GM18499 (cell line): ENCODE measurements around the gene CUX1.

ENCODE experiments used
- ATAC-seq: cut with Tn5 transposase; IDR thresholded peaks from one replicate; pipeline ENCODE4 v1.9.1; 2021; ENCODE audit warnings: moderate number of reproducible peaks; ENCODE audit not compliant: insufficient read depth, unreplicated experiment

The CUX1 gene

DNA sequence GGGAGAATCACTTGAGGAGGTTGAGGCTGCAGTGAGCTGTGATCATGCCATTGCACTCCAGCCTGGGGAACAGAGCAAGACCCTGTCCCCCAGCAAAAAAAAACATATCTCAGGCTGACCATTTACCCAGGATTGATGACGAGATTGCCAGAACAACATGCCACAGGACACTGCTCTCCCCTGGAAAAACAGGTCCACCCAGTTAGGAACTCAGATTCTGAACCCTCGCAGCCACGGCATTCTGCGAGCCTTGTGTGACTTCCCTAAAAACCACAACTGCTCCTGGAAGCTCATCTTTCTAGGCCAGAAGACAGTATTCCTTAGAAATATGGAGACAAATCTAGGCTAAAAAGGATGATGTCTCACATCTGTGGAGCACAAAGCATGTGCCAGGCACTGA lies 427.2 kb downstream of the CUX1 start:
- no peak for ATAC-seq

DNA sequence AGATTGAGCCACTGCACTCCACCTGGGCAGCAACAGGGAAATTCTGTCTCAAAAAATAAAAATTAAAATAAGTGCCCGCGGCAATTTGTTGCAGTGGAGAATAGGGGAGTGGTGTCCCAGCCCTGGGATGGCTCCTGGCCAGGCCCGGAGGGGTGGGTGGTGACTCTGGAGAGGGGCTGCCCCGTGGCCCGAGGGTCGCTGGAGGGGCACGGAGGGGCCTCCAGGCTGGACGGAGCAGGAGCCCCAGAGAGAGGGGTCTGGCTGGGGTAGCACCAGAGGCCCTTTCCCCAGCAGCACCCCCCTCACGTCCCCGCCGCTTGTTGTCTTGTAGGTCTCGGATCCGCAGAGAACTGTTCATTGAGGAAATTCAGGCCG lies 430.6 kb downstream of the CUX1 start:
- no peak for ATAC-seq

DNA sequence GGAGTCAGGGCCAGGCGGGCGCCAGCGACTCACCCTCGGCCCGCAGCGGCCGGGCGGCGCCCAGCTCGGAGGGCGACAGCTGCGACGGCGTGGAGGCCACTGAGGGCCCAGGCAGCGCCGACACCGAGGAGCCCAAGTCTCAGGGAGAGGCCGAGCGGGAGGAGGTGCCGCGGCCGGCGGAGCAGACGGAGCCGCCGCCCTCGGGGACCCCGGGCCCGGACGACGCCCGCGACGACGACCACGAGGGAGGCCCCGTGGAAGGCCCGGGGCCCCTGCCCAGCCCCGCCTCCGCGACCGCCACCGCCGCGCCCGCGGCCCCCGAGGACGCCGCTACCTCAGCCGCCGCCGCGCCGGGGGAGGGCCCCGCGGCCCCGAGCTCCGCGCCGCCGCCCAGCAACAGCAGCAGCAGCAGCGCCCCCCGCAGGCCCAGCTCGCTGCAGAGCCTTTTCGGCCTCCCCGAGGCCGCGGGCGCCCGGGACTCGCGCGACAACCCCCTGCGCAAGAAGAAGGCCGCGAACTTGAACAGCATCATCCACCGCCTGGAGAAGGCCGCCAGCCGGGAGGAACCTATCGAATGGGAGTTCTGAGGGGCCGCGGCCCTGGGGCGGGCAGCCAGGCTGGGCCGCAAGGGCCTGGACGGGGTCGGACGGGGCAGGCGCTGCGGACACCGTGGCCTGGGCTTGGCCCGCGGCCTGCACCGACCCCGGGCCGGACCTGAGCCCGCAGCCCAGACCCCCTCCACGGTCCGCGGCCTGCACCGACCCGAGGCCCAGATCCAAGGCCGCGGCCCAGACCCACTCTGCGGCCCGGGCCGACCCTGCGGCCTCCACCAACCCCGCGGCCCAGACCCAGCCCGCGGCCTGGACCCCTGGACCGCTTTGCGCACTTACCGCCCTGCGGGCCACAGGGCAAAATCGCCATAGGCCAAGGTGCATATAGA lies 431.3 kb downstream of the CUX1 start:
- ATAC-seq: no peak

DNA sequence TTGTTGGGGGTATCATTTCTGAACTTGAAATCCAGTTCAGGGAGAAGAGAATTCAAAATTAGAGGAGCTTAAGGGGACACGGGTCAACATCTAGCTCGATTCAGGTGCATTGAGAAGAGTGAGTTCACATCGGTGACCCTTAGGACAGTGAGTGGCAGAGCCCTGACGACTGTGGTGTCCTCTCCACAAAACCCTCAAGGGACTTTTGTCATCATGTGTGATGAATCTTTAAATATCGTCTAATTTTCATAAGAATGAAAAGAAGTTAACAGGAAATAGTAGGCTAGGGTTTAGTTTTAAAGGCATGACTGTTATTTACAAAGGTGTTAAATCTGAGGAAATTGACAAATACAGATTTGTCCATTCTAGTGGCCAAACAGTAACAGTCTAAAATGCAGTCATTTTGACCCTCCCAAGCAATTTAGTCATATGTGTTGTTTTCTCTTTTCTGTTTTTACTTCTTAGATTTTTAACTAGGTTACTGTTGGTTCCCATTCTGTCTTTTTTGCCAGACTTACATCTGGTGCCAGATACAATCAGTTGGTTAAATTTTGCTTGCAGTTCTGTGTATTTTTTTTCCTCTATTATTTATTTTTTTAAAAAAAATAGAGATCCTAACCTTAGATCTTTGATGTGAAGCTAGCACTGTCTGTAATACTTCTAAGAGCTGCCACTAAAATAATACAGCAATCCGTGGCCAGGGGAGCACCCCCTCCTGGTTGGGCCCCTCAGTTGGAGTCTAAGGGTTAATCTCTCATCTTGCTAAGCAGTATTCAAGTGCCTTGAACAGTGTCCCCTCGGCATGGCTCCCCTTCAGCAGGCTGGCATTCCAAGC lies 434.3 kb downstream of the CUX1 start:
- no peak for ATAC-seq

DNA sequence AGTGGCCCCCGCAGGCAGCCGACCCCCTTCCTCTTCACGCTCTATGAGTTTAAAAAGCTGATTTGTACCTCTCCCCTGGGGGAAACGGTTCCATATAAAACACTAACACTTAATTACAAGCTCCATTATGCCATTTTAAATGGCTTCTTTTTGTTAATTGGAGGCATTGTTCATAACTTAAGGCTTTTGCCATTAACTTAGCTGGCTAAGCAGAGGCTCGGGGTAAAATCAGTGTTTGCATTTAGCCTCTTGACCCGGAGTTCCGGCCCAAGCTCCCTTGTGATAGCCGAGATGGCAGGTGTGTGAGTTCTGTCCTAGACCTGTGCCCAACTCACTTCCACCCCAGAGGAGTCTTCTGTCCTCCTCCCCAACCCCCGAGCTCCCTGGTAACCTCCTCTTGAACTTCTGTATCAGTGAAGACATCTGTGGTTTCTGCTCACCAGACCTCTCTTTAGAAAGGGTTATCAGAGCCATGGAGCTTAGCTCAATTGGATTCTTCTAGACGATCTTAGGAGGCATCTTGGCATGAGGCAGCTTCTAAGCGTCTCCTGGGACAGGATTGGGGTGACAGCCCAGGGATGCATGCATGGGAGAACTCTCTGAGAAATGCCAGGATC lies 435.0 kb downstream of the CUX1 start:
- ATAC-seq: no peak

DNA sequence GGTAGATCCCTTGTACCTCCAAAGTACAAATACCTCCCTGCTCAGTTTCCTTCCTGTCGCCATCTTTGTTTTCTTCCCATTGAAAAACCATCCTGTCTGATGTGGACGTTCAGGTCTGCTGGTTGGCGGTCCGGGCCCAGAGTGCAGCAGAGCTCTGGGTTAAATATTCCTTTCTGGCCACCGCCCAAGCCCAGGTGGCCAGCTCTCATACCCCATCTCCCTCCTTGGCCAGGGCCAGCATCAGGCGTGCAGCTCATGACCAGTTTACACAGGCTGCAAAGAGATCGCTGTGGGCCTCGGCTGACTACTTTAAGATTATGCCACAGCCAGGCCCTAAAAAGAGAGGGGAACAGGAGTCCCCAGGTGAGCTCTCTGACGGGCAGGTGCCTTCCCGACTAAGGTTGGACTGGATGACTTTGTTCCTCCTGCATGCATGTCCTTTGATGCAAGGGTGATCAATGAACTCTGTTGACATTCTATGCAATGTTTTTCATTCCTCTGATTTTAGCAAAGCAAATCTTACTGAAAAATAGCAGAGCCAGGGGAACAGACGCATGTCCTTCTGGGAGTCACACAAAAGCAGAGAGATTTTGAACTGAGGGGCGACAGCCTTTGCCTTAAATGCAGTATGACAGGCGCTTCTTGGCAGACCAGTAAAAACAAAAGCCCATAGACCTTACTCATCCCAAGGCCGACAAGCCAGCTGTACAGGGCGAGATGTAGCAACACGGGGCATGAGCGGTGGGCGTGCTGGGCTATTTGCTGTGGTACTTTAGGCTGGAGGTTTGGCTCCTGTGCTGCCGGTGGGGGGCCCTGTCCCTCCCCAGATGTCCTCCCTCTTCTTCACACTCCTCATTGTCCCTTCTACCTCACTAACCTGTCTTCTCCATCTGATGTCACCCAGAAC lies 435.9 kb downstream of the CUX1 start:
- ATAC-seq: no peak

DNA sequence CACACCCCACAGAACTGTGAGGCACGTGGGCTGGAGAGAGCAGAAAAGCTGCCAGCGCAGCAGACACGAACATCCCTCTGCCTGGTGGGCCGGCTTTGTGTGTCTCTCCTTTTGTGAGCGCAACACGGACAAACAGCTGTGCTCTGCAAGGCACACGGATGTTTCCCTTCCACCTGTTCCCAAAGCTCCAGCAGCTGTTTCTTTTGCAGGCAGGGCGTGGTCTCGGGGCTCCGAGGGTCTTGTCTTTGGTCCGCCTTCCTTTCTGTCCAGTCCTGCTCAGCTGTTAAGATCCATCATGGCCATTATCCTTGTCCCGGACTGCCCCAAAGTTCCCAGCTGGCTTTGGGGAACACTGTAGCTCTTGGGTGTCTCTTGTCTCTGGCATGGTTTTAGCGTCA lies 436.5 kb downstream of the CUX1 start:
- no peak for ATAC-seq

DNA sequence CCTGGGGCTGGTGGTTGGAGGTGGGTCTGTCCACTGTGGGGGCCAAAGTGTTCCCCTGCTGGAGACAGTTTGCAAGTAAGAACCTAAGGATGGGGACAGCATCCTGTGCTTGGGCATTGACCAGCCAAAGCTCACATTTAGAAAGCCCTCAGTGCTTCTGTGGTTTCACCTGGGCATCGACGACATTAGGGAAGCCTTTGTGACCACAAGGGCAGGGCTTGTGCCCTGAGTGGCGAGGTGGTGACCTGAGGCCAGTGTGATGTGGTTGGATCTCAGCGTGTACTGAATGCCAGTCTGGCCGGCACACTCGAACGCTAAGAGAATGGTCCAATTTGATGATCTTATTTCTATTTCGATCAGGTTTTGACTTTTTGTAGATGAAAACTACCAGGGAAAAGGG lies 437.1 kb downstream of the CUX1 start:
- no peak for ATAC-seq

DNA sequence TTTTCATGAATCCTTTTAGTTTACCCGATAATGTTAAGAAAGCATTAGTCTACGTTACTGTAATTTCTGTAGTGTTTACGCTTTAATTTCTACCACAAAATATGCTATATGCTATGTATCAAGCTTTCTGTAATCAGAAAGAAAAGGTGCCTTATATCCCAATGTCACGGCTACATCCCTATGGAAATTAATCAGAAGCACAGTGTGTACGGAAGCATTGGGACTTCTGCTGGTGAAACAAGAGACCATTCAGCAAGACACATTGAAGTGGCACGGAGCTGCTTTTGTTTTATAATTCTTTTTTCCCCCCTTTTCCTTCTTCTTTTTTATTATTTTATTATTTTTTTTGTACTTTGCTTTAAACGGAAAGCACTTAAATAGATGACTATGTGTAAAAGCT lies 438.1 kb downstream of the CUX1 start:
- ATAC-seq: no peak

DNA sequence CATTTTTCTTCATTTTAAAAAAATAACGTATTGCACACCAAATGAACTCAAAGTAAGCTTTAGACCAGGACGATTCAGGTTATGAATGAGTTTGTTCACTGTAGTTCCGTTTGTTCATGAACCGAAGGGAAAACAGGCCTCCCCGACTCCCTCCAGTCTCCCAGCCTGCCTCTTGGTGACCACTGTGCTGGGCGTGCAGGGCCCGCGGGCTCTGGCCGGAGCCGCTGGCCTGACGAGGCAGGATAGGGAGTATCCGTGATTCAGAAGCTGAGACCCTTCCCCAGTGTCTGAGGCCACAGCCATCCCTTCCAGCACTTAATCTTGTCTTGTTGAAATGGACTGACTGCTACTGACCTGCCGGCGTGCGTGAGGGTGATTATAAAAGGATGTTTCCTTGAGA lies 438.5 kb downstream of the CUX1 start:
- ATAC-seq: no peak

DNA sequence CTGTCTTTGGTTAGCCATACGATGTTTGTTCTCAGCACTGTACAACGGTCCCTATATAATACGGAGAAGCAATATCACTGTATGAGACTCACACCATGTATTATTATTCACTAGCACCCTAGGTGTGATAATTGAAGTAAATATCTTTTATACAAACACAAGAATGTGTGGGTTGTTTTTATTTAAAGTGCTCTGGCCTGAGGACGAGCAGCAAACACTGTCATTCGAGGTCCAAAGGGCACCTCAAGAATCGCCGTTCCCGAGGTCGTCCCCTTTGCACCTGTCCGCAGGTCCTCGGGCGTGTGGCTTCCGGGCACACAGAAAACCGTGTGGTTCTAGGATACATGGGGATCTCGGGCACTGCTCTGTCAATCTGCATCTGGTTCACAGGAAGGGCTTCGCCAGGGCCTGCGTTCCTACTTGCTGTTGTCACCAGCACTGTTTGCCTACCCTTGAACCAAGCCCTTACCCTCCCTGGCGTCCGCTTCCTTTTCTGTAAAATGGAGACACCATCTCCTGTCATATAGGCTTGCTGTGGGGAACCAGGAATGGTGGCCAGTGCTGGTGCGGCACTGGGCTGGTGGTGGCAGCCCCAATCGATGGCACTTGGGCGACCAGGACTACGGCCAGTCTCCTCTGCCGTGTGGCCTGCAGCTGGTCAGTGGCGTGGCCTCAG lies 440.8 kb downstream of the CUX1 start:
- ATAC-seq: no peak

DNA sequence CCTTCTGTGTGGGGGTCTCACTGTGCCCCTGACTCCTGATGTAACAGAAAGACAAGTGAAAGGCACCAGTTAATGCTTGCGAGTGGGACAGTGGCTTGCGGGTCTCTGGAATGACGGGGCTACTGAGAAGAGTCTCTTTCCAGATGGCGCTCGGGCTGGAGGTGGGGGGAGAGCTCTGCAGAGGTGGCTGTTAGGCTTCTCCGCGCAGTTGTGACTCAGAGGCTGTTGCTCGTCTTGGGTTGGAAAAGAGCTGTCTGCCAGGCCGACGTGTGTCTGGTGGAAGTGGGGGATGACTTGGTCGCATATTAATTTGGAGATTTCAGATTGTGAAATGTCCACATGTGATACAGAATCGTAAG lies 441.3 kb downstream of the CUX1 start:
- ATAC-seq: no peak

DNA sequence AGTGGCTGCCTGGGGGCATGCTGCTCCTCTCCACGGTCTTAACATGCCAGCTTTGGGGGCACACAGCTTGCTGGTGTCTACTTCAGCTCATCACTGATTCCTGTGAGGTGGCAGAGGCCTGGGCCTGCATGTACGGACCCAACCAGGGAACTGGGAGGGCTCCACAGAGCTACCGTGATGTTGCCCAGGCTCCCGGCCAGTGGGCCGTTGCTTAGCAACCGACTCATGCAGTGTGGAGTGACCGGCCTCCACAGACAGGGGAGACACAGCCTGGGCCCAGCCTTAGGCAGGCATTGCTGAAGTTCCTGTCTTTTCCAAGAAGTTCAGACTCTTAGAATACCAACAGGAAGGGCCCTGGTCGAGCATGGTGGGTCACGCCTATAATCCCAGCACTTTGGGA lies 443.4 kb downstream of the CUX1 start:
- ATAC-seq: no peak

DNA sequence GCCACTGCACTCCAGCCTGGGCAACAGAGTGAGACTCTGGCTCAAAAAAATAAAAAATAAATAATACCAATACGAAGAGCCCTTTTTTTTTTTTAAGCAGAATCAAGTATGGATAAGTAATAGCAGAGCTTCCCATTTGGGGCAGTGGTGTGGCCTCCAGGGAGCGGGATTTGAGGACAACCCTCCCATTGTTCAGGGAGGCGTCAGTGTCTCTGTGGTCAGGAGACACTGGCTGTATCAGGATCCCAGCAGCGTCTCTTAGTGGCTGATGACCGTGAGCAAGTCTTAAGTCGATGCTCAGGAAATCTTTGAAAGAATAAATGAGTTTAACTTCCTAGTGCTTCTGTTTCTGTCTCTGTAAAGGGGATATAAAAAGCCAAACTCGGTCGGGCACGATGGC lies 444.0 kb downstream of the CUX1 start:
- no peak for ATAC-seq

DNA sequence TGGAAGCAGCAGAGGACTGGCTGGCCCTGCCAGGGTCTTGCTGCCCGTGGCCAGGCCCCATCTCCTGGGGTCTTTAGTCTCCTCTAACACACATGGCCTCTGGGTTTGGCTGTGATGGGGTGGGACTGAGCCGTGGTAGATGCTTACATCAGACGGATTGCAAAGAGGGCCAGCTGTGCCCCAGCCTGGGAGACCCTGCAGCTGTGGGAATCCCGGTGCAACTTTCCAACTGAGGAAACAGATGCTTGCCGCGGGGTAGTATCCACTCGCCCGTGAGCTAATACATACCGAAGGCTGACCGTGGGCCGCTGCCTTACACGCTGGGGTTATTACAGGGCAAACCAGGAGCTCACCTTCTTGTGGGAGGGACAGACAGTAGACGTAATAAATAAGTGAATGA lies 445.1 kb downstream of the CUX1 start:
- ATAC-seq: no peak

DNA sequence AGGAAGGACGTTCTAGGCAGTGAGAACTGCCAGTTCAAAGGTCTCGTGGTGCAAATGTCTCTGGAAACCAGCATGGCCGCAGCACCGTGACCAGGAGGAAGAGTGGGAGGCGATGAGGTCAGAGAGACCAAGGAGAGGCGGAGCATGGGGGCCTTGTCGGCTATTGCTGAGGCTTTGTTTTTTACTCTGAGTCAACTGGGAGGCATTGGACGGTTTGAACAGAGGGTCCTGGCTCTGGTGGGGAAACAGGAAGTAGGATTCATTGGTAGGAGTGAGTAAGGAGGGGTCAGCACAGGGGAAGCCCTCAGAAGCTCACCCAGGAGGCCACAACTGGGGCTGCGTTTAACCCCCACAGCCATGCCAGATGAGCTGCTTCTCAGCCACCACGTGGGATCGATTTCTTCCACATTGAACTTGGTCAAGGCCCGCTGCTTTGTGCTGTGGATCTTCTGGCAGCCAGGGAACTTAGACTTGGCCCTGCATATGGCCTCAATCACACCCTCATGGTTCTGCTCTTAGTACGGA lies 447.0 kb downstream of the CUX1 start:
- no peak for ATAC-seq

DNA sequence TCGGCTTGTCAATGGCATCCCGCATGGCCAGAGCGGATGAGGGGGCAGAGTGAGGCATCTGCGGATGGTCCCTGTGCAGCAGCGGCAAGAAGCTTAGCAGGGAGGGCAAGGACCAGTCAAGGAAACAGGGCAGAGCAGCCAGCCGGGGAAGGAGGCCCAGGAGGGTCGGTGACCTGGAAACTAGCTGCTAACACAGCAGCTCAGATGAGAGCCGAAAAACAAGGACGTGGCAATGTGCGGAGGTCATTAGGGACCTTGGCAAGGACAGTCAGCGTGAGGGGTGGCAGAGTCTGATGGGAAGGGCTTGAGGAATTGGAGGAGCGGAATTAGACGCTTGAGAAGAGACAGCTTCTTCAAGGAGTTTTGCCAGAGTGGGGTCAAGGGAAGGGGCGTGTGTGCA lies 449.1 kb downstream of the CUX1 start:
- no peak for ATAC-seq

DNA sequence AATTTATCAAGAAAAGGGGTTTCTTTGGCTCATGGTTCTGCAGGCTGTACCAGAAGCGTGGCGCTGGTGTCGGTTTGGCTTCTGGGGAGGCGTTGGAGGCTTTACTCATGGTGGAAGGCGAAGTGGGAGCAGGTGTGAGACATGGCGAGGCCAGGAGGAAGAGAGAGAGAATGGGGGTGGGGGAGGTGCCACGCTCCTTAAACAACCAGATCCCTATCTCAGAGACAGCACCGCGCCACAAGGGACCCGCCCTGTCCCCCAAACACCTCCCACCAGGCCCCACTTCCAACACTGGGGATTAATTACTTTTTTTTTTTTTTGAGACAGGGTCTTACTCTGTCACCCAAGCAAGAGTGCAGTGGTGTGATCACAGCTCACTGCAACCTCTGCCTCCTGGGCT lies 451.2 kb downstream of the CUX1 start:
- no peak for ATAC-seq

DNA sequence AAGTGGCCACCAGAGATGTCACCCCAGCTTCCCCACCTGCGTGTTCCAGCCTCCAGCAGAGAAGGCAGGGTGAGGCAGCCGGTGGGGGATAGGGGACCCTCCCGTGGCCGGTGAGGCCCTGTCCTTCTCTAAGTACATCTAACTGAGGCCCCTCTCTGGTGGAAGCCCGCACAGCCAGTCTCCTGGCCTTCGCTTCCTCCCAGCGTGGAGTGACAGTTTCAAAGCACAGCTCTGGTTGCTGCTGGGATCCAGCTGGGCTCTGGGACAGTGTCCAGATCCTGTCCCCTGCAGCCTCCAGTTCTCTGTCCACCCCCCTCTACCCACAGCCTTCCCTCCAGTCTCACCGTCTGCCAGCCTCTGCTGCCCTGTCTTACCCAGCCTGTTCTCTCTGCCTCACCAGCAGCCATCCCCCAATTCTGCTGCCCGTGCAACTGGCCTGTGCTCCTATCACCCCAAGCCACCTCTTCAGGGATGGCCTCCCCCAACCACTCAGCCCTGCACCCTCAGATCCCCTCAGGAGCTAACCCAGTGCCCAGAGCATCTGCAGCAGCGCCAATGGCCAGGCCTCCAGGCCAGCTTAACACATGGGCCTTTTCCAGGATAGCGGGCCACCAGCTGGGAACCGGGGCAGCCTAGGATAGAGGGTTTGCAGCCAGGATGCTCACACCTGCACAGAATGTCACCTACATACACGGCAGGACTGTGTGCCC lies 452.9 kb downstream of the CUX1 start:
- no peak for ATAC-seq
